OCI-LY3 (cell line): ENCODE measurements around the gene KLF2.

Source experiments
- H2AFZ ChIP-seq: fragments of 200-600, 300-600 bp; shearing (Covaris generic); 2 replicates; pipeline ENCODE4 v1.6.0; 2014; ENCODE audit warnings: antibody characterized with exemption, low read depth, low read length
- H3K27ac ChIP-seq: fragments of 200-600, 300-600 bp; sonication (generic); 2 replicates; pipeline ENCODE4 v1.5.1; 2014; ENCODE audit warnings: mild to moderate bottlenecking, low read length, moderate library complexity, mixed read lengths
- H3K27me3 ChIP-seq: fragments of 200-600, 300-600 bp; sonication (generic); 2 replicates; pipeline ENCODE4 v1.6.1; 2014; ENCODE audit warnings: low read depth, low read length, mixed read lengths
- H3K36me3 ChIP-seq: fragments of 200-600, 300-600 bp; sonication (generic); replicated peaks from 2 replicates; pipeline ENCODE3; 2014; ENCODE audit warnings: low read depth, low read length, mixed read lengths
- H3K4me1 ChIP-seq: fragments of 300-600, 200-600 bp; sonication (generic); 2 replicates; pipeline ENCODE4 v1.6.1; 2014; ENCODE audit warnings: low read length, mixed read lengths
- H3K4me2 ChIP-seq: fragments of 200-600, 300-600 bp; sonication (generic); 2 replicates; pipeline ENCODE4 v1.6.1; 2014; ENCODE audit warnings: low read length, mixed read lengths
- H3K4me3 ChIP-seq: fragments of 300-600, 200-600 bp; sonication (generic); 2 replicates; pipeline ENCODE4 v1.5.1; 2014; ENCODE audit warnings: antibody characterized with exemption, mild to moderate bottlenecking, low read length, moderate library complexity
- H3K79me2 ChIP-seq: fragments of 300-600, 200-600 bp; shearing (Covaris generic); 2 replicates; pipeline ENCODE4 v1.6.1; 2014; ENCODE audit warnings: mild to moderate bottlenecking, low read length, mixed read lengths
- H3K9ac ChIP-seq: fragments of 300-600, 200-600 bp; shearing (Covaris generic); 2 replicates; pipeline ENCODE4 v1.6.0; 2014; ENCODE audit warnings: mild to moderate bottlenecking, low read length, moderate library complexity
- H3K9me3 ChIP-seq: fragments of 200-600, 300-600 bp; shearing (Covaris generic); 2 replicates; pipeline ENCODE4 v1.6.1; 2014; ENCODE audit warnings: low read length, mixed read lengths; ENCODE audit not compliant: insufficient read depth
- H4K20me1 ChIP-seq: fragments of 200-600, 300-600 bp; sonication (generic); 2 replicates; pipeline ENCODE4 v1.6.1; 2016; ENCODE audit warnings: low read length, mixed read lengths; ENCODE audit not compliant: insufficient read depth
- CTCF ChIP-seq: fragments of 200-600, 300-600 bp; sonication (generic); IDR thresholded peaks from 2 replicates; pipeline ENCODE4 v1.5.1; 2014; ENCODE audit warnings: antibody characterized with exemption, low read length, low read depth
- EZH2phosphoT487 ChIP-seq: fragments of 200-600 bp; shearing (Covaris generic); IDR thresholded peaks from 2 replicates; pipeline ENCODE4 v1.6.1; 2018; ENCODE audit warnings: antibody characterized with exemption, mixed run types, low read depth

KLF2 gene

GRCh38 chr19:16349551-16350152 lies 25.0 kb downstream of the KLF2 start:
- TF ChIP-seq EZH2phosphoT487 (no peak), CTCF (no peak)
- no peak overlapping the region for H3K4me3 ChIP-seq
- H2AFZ ChIP-seq: no peak overlapping the region
- H3K27me3 ChIP-seq: peaks cover 47% of the 10 kb centered on the region
- no peaks in the 10 kb centered on the region for H3K9me3 ChIP-seq
- H3K36me3 ChIP-seq: no peaks in the 10 kb centered on the region
- no peaks in the 10 kb centered on the region for H3K79me2 ChIP-seq
- H3K9ac ChIP-seq: no peak overlapping the region
- H4K20me1 ChIP-seq: peaks cover 5% of the 10 kb centered on the region
- H3K4me1 ChIP-seq: peaks cover 9% of the 10 kb centered on the region
- no peak overlapping the region for H3K4me2 ChIP-seq
- no peak overlapping the region for H3K27ac ChIP-seq

- H3K4me1 ChIP-seq: peaks cover 9% of the 10 kb centered on the region
- H3K79me2 ChIP-seq: no peaks in the 10 kb centered on the region
- no peaks in the 10 kb centered on the region for H3K9me3 ChIP-seq
- peaks cover 3% of the 10 kb centered on the region for H3K36me3 ChIP-seq
- H3K9ac ChIP-seq: no peak overlapping the region
- peaks cover 41% of the 10 kb centered on the region for H3K27me3 ChIP-seq
- peaks cover 14% of the 10 kb centered on the region for H4K20me1 ChIP-seq
- H3K27ac ChIP-seq: no peak overlapping the region
- peak overlapping the region; percentile 27 for H3K4me2 ChIP-seq
- no peak overlapping the region for H2AFZ ChIP-seq
- TF ChIP-seq CTCF (no peak), EZH2phosphoT487 (no peak)
- H3K4me3 ChIP-seq: no peak overlapping the region
These were observed 26.6 kb downstream of the KLF2 start for GRCh38 chr19:16351133-16351809.

- TF ChIP-seq EZH2phosphoT487 (no peak), CTCF (no peak)
- no peak overlapping the region for H3K4me2 ChIP-seq
- H3K27ac ChIP-seq: no peak overlapping the region
These were observed 30.8 kb downstream of the KLF2 start for GRCh38 chr19:16355293-16356043.

GRCh38 chr19:16358456-16358855 lies 33.8 kb downstream of the KLF2 start:
- H3K27ac ChIP-seq: no peak overlapping the region
- TF ChIP-seq CTCF (no peak), EZH2phosphoT487 (no peak)
- H3K36me3 ChIP-seq: peaks cover 16% of the 10 kb centered on the region
- H2AFZ ChIP-seq: no peak overlapping the region
- H3K4me3 ChIP-seq: no peak overlapping the region
- no peak overlapping the region for H3K9ac ChIP-seq
- no peak overlapping the region for H3K4me2 ChIP-seq
- H3K79me2 ChIP-seq: no peaks in the 10 kb centered on the region
- H4K20me1 ChIP-seq: peaks cover 69% of the 10 kb centered on the region
- peaks cover 38% of the 10 kb centered on the region for H3K27me3 ChIP-seq
- peaks cover 5% of the 10 kb centered on the region for H3K4me1 ChIP-seq
- H3K9me3 ChIP-seq: no peaks in the 10 kb centered on the region

More at GRCh38 chr19:16355293-16356043, 30.8 kb downstream of the KLF2 start:
- Histone ChIP-seq H4K20me1 (peaks cover 50% of the 10 kb centered on the region), H3K36me3 (peaks cover 8% of the 10 kb centered on the region), H3K9me3 (no peaks in the 10 kb centered on the region), H3K9ac (no peak overlapping the region), H3K79me2 (no peaks in the 10 kb centered on the region), H3K27me3 (peaks cover 29% of the 10 kb centered on the region), H3K4me3 (no peak overlapping the region), H3K4me1 (peaks cover 9% of the 10 kb centered on the region), H2AFZ (no peak overlapping the region)
